Breast epithelium (tissue), 4 donors: ENCODE data around the gene JMJD1C. TPM values are rescaled to one million over a fixed set of nuclear protein-coding genes. Genes with fewer than 3 reads are reported as not detected.

ENCODE experiments used
- DNase-seq, 2 donors: peaks; one replicate each; pipeline ENCODE4 v3.0.0-alpha.2; 2019; ENCODE audit warnings: low spot score in 2 of 2
- H3K27ac ChIP-seq, 2 donors: fragments of 200-600 bp; sonication (generic) in 1 of 2; one replicate each; pipeline ENCODE4 v1.5.1; 2016 to 2019; ENCODE audit warnings: mild to moderate bottlenecking in 1 of 2
- H3K27me3 ChIP-seq, 2 donors: fragments of 200-600 bp; sonication (generic) in 1 of 2; one replicate each; pipeline versions ENCODE4 v1.5.1 to v1.6.0; 2017 to 2019; ENCODE audit warnings: control low read depth in 1 of 2, mild to moderate bottlenecking in 1 of 2
- H3K36me3 ChIP-seq: fragments of 200-600 bp; one replicate; pipeline ENCODE4 v1.5.1; 2019
- H3K4me1 ChIP-seq, 2 donors: fragments of 200-600 bp; sonication (generic); one replicate each; pipeline ENCODE4 v1.5.1; 2016 to 2019; ENCODE audit warnings: control low read depth in 1 of 2
- H3K4me3 ChIP-seq, 3 donors: fragments of 200-600 bp; sonication (generic); 1 replicate in 2 of 3; 2 replicates in 1 of 3; pipeline ENCODE4 v1.5.1; 2016 to 2019; ENCODE audit warnings: mild to moderate bottlenecking in 3 of 3, moderate library complexity in 2 of 3
- H3K9me3 ChIP-seq, 2 donors: fragments of 200-600 bp; sonication (generic) in 1 of 2; one replicate each; pipeline ENCODE4 v1.5.1; 2016 to 2019; ENCODE audit warnings: control low read depth in 1 of 2
- POLR2A ChIP-seq: fragments of 450-650 bp; IDR thresholded peaks from one replicate; pipeline ENCODE4 v1.6.1; 2016; ENCODE audit warnings: antibody characterized with exemption, mild to moderate bottlenecking, moderate library complexity
- POLR2AphosphoS5 ChIP-seq, 3 donors: sonication (generic); formaldehyde crosslinking; IDR thresholded peaks; one replicate each; pipeline ENCODE4 v1.6.1; 2017; ENCODE audit warnings: antibody characterized with exemption in 3 of 3
- intact Hi-C: fragments of 100-400 bp; cut with DNase I; formaldehyde crosslinking; loops from one replicate; pipeline ENCODE4 v1.15.1; 2023; ENCODE audit warnings: low total_unique reads
- total RNA-seq, 3 donors: library from RNA; depleted of rRNA; stranded (reverse); fragments of >200 nt; gene quantifications; one replicate each; pipeline ENCODE4 v1.1.0, GENCODE V29; 2016
- TF ChIP-seq, protein P1 (sequence below), 3 donors: fragments of 450-650 bp; IDR thresholded peaks; one replicate each; pipeline ENCODE4 v1.5.1; 2016 to 2017; ENCODE audit warnings: antibody characterized with exemption in 3 of 3, mild to moderate bottlenecking in 3 of 3, moderate library complexity in 3 of 3

The JMJD1C gene
- total RNA-seq, 3 donors from 2014 or later, result 134 to 327 (median 162) TPM

GRCh38 chr10:63430999-63431356 lies 34.8 kb downstream of the JMJD1C start:
- TF ChIP-seq POLR2AphosphoS5 (IDR thresholded peaks at IDR 0.05) (no peak), POLR2A (no peak)
- TF ChIP-seq, protein P1, sequence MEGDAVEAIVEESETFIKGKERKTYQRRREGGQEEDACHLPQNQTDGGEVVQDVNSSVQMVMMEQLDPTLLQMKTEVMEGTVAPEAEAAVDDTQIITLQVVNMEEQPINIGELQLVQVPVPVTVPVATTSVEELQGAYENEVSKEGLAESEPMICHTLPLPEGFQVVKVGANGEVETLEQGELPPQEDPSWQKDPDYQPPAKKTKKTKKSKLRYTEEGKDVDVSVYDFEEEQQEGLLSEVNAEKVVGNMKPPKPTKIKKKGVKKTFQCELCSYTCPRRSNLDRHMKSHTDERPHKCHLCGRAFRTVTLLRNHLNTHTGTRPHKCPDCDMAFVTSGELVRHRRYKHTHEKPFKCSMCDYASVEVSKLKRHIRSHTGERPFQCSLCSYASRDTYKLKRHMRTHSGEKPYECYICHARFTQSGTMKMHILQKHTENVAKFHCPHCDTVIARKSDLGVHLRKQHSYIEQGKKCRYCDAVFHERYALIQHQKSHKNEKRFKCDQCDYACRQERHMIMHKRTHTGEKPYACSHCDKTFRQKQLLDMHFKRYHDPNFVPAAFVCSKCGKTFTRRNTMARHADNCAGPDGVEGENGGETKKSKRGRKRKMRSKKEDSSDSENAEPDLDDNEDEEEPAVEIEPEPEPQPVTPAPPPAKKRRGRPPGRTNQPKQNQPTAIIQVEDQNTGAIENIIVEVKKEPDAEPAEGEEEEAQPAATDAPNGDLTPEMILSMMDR (IDR thresholded peaks at IDR 0.05), result no peak
- H3K36me3 ChIP-seq, result no peaks in the 10 kb centered on the region
- H3K4me1 ChIP-seq, result no peaks in the 10 kb centered on the region
- intact Hi-C loops, result no loop called here
- H3K4me3 ChIP-seq, result no peak overlapping the region
- H3K27ac ChIP-seq, result no peak overlapping the region
- no peaks in the 10 kb centered on the region for H3K27me3 ChIP-seq
- no peak for DNase-seq
- H3K9me3 ChIP-seq, result no peaks in the 10 kb centered on the region

- no peaks in the 10 kb centered on the region for H3K27me3 ChIP-seq
- H3K4me3 ChIP-seq, result no peak overlapping the region
- no peaks in the 10 kb centered on the region for H3K4me1 ChIP-seq
- intact Hi-C loops, result no loop called here
- TF ChIP-seq POLR2A (no peak), POLR2AphosphoS5 (IDR thresholded peaks at IDR 0.05) (no peak)
- TF ChIP-seq, protein P1 (IDR thresholded peaks at IDR 0.05), result no peak
- no peak overlapping the region for H3K27ac ChIP-seq
- no peaks in the 10 kb centered on the region for H3K9me3 ChIP-seq
- H3K36me3 ChIP-seq, result no peaks in the 10 kb centered on the region
- no peak for DNase-seq
Measured at GRCh38 chr10:63430091-63430998, 35.4 kb downstream of the JMJD1C start.

- intact Hi-C loops, result no loop called here
- Histone ChIP-seq H3K4me1 (no peaks in the 10 kb centered on the region), H3K36me3 (no peaks in the 10 kb centered on the region), H3K4me3 (no peak overlapping the region), H3K27ac (no peak overlapping the region), H3K27me3 (no peaks in the 10 kb centered on the region), H3K9me3 (no peaks in the 10 kb centered on the region)
- TF ChIP-seq POLR2A, result no peak
- TF ChIP-seq, protein P1 (IDR thresholded peaks at IDR 0.05), result no peak
- no peak for TF ChIP-seq POLR2AphosphoS5 (IDR thresholded peaks at IDR 0.05)
- DNase-seq, result no peak
Measured at GRCh38 chr10:63429281-63429680, 36.5 kb downstream of the JMJD1C start.

DNA sequence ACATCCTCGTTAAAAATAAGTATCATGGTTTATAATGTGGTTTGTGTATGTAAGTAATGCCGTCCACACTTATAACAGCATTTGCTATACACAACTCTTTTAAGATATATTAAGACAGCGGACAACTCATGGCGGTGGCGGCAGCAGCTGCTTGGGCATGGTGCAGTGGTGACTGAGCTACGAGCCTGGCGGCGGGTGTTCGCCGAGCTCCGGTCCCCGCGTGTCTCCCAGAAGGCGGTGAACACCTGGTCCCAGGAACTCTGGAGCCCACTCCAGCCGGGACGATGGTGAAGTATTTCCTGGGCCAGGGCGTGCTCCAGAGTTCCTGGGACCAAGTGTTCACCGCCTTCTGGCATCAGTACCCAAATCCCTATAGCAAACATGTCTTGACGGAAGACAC lies 38.8 kb downstream of the JMJD1C start:
- Histone ChIP-seq H3K27me3 (no peaks in the 10 kb centered on the region), H3K4me3 (no peak overlapping the region), H3K27ac (no peak overlapping the region), H3K9me3 (no peaks in the 10 kb centered on the region), H3K36me3 (no peaks in the 10 kb centered on the region), H3K4me1 (no peaks in the 10 kb centered on the region)
- no peak for DNase-seq
- TF ChIP-seq POLR2AphosphoS5 (IDR thresholded peaks at IDR 0.05) (no peak), POLR2A (no peak)
- TF ChIP-seq, protein P1 (IDR thresholded peaks at IDR 0.05), result no peak
- intact Hi-C loops, result no loop called here

DNA sequence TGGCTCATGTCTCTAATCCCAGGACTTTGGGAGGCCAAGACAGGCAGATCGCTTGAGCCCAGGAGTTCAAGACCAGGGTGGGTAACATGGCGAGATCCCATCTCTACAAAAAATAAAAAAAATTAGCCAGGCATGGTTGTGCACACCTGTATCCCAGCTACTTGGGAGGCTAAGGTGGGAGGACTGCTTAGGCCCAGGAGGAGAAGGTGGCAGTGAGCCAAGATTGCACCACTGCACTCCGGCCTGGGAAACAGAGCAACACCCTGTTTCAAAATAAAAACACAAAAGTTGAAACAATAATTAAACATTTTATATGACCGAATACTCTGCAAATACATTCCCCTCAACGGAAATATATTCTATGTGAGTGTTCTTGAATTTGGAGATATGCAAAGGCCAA lies 40.3 kb downstream of the JMJD1C start:
- Histone ChIP-seq H3K4me3 (no peak overlapping the region), H3K27me3 (no peaks in the 10 kb centered on the region), H3K4me1 (no peaks in the 10 kb centered on the region), H3K9me3 (no peaks in the 10 kb centered on the region), H3K27ac (no peak overlapping the region), H3K36me3 (no peaks in the 10 kb centered on the region)
- no peak for DNase-seq
- intact Hi-C loops, result no loop called here
- TF ChIP-seq, protein P1 (IDR thresholded peaks at IDR 0.05), result no peak
- no peak for TF ChIP-seq POLR2A
- no peak for TF ChIP-seq POLR2AphosphoS5 (IDR thresholded peaks at IDR 0.05)
